ENCODE data around the gene DCT.

- no peak for TF ChIP-seq CHD2 (IDR thresholded peaks at IDR 0.05; ENCODE audit: low read length, partially characterized antibody)
- no peak for TF ChIP-seq EZH2phosphoT487 (IDR thresholded peaks at IDR 0.05; ENCODE audit: borderline replicate concordance, low read depth)
- no peak for TF ChIP-seq SMC3 (IDR thresholded peaks at IDR 0.05; ENCODE audit: low read depth, low read length)
- no peak for TF ChIP-seq TAF1 (IDR thresholded peaks at IDR 0.05; ENCODE audit: borderline replicate concordance, low read depth, low read length)
- TF ChIP-seq REST (IDR thresholded peaks at IDR 0.05; ENCODE audit: low read depth, low read length): no peak
- TF ChIP-seq RCOR1 (IDR thresholded peaks at IDR 0.05; ENCODE audit: low read length): no peak
- no peak for TF ChIP-seq CTCF (IDR thresholded peaks at IDR 0.05)
- no peak for TF ChIP-seq NFIC (IDR thresholded peaks at IDR 0.05; ENCODE audit: borderline replicate concordance)
- TF ChIP-seq USF2 (IDR thresholded peaks at IDR 0.05; ENCODE audit: borderline replicate concordance, low read depth, low read length): no peak
- TF ChIP-seq YY1 (IDR thresholded peaks at IDR 0.05; ENCODE audit: low read depth): no peak
- no peak for TF ChIP-seq MAX (IDR thresholded peaks at IDR 0.05; ENCODE audit: low read depth)
- no peak for TF ChIP-seq MXI1 (IDR thresholded peaks at IDR 0.05; ENCODE audit: low read depth, low read length)
- TF ChIP-seq FOXJ3 (CRISPR knock-in tag; IDR thresholded peaks at IDR 0.05): no peak
- TF ChIP-seq NRF1 (IDR thresholded peaks at IDR 0.05; ENCODE audit: low read depth, low read length): no peak
Observed at GRCh38 chr13:94389604-94390351, 89.7 kb downstream of the DCT start.

Data from SK-N-SH (cell line).